Upper lobe of right lung (tissue), 1 donor: ENCODE results near the gene KHDRBS1. TPM values are rescaled to one million over a fixed set of nuclear protein-coding genes. Genes with fewer than 3 reads are reported as not detected.

Experiments used
- ATAC-seq: fragments of 200-7000 bp; cut with Tn5 transposase; one replicate; pipeline ENCODE4 v1.9.1; 2020; ENCODE audit warnings: mild to moderate bottlenecking, moderate library complexity
- DNase-seq: peaks from one replicate; pipeline ENCODE4 v3.0.0-alpha.2; 2020
- H3K27ac ChIP-seq: fragments of 200-600 bp; one replicate; pipeline ENCODE4 v1.8.0; 2022
- H3K27me3 ChIP-seq: fragments of 200-600 bp; one replicate; pipeline ENCODE4 v1.8.0; 2022; ENCODE audit warnings: mild to moderate bottlenecking
- H3K36me3 ChIP-seq: fragments of 200-600 bp; one replicate; pipeline ENCODE4 v1.8.0; 2022
- H3K4me1 ChIP-seq: fragments of 200-600 bp; one replicate; pipeline ENCODE4 v1.8.0; 2022
- H3K4me3 ChIP-seq: fragments of 200-600 bp; one replicate; pipeline ENCODE4 v1.8.0; 2022; ENCODE audit warnings: mild to moderate bottlenecking
- H3K9me3 ChIP-seq: fragments of 200-600 bp; one replicate; pipeline ENCODE4 v1.8.0; 2022
- CTCF ChIP-seq: fragments of 200-600 bp; IDR thresholded peaks from one replicate; pipeline ENCODE4 v1.8.0; 2022; ENCODE audit warnings: antibody characterized with exemption
- intact Hi-C: fragments of 100-400 bp; cut with DNase I; formaldehyde crosslinking; loops from one replicate; pipeline ENCODE4 v1.11.0; 2022
- total RNA-seq: library from RNA; stranded (reverse); fragmentation: NEBNext Ultra II Directional; extraction: Animal tissue kit (Norgen Biotek cat#: 25700); gene quantifications from one replicate; pipeline ENCODE4 v1.2.1, GENCODE V29; 2021
- donor health status: DM: no; HTN: yes; CAD: no; lungs with severe emphysema.

The KHDRBS1 gene
- total RNA-seq, 1 donor from 2014 or later = 81.7 TPM

GRCh38 chr1:32045772-32046171, 32.1 kb downstream of the KHDRBS1 start:
- no peak overlapping the region for H3K4me3 ChIP-seq

GRCh38 chr1:32047701-32048100, 34.0 kb downstream of the KHDRBS1 start:
- intact Hi-C loops = no loop called here
- Histone ChIP-seq H3K4me3 (no peak overlapping the region), H3K9me3 (no peaks in the 10 kb centered on the region), H3K27ac (no peak overlapping the region), H3K4me1 (no peaks in the 10 kb centered on the region), H3K27me3 (no peaks in the 10 kb centered on the region), H3K36me3 (no peaks in the 10 kb centered on the region)
- DNase-seq (no peak), ATAC-seq (no peak)
- no peak for TF ChIP-seq CTCF

More at GRCh38 chr1:32045772-32046171, 32.1 kb downstream of the KHDRBS1 start:
- intact Hi-C loops = no loop called here
- no peaks in the 10 kb centered on the region for H3K27me3 ChIP-seq
- no peak for DNase-seq
- H3K4me1 ChIP-seq = no peaks in the 10 kb centered on the region
- peak; percentile 90 for ATAC-seq
- H3K36me3 ChIP-seq = no peaks in the 10 kb centered on the region
- no peak overlapping the region for H3K27ac ChIP-seq
- no peak for TF ChIP-seq CTCF
- H3K9me3 ChIP-seq = no peaks in the 10 kb centered on the region

- no peak for TF ChIP-seq CTCF
- Histone ChIP-seq H3K36me3 (no peaks in the 10 kb centered on the region), H3K4me3 (no peak overlapping the region), H3K27me3 (no peaks in the 10 kb centered on the region), H3K4me1 (no peaks in the 10 kb centered on the region), H3K27ac (no peak overlapping the region), H3K9me3 (no peaks in the 10 kb centered on the region)
- DNase-seq = no peak
- intact Hi-C loops = no loop called here
- no peak for ATAC-seq
Observed at GRCh38 chr1:32048440-32048839, 34.8 kb downstream of the KHDRBS1 start.

GRCh38 chr1:32051706-32052105, 38.0 kb downstream of the KHDRBS1 start:
- H3K4me1 ChIP-seq = no peaks in the 10 kb centered on the region
- DNase-seq (no peak), ATAC-seq (no peak)
- intact Hi-C loops = no loop called here
- no peak overlapping the region for H3K4me3 ChIP-seq
- no peaks in the 10 kb centered on the region for H3K9me3 ChIP-seq
- H3K36me3 ChIP-seq = peaks cover 18% of the 10 kb centered on the region
- no peaks in the 10 kb centered on the region for H3K27me3 ChIP-seq
- TF ChIP-seq CTCF = no peak
- no peak overlapping the region for H3K27ac ChIP-seq

GRCh38 chr1:32052887-32053286, 39.2 kb downstream of the KHDRBS1 start:
- Histone ChIP-seq H3K36me3 (peaks cover 26% of the 10 kb centered on the region), H3K4me3 (no peak overlapping the region)
- intact Hi-C loops = no loop called here

More at GRCh38 chr1:32052887-32053286, 39.2 kb downstream of the KHDRBS1 start:
- DNase-seq (no peak), ATAC-seq (no peak)
- Histone ChIP-seq H3K27ac (no peak overlapping the region), H3K4me1 (no peaks in the 10 kb centered on the region), H3K27me3 (no peaks in the 10 kb centered on the region), H3K9me3 (no peaks in the 10 kb centered on the region)
- no peak for TF ChIP-seq CTCF
